Adrenal gland (tissue), 5 donors: ENCODE results near the gene MED13.
A peak's percentile ranks its signal among the peaks of the same experiment; 100 is the strongest.

ENCODE experiments used
- CTCF ChIP-seq, 6 experiments: fragments of 450-650 bp in 4 of 6; fragments of 200-600 bp in 2 of 6; sonication (generic) in 1 of 6; IDR thresholded peaks; 1 replicate in 5 of 6; 2 replicates in 1 of 6; pipeline versions ENCODE4 v1.5.1 to v1.8.0; 2016 to 2021; ENCODE audit warnings: antibody characterized with exemption in 6 of 6, mild to moderate bottlenecking in 2 of 6, moderate library complexity in 1 of 6
- POLR2A ChIP-seq, 2 donors: fragments of 450-650 bp; IDR thresholded peaks; one replicate each; pipeline ENCODE4 v1.6.1; 2017; ENCODE audit warnings: antibody characterized with exemption in 2 of 2, mild to moderate bottlenecking in 2 of 2, moderate library complexity in 1 of 2
- donor health status: DM: no; HTN: no; CAD: no.

GRCh38 chr17:62064791-62065563 is at the start of gene MED13:
- TF ChIP-seq CTCF (IDR thresholded peaks at IDR 0.05) (no peak), POLR2A (IDR thresholded peaks at IDR 0.05) (peak in 1 of 2 donors; percentile 20)
